Nephron (organoid): Measurements from ENCODE around the gene ZNF511.

ENCODE experiments used
- H3K27ac Mint-ChIP-seq, 3 experiments: 2 replicates each; pipeline ENCODE4 v1.8.0; 2020; ENCODE audit warnings: mixed read lengths in 3 of 3, mild to moderate bottlenecking in 2 of 3, moderate library complexity in 1 of 3
- H3K27me3 Mint-ChIP-seq: 2 replicates; pipeline ENCODE4 v1.8.0; 2021; ENCODE audit warnings: low read depth, mild to moderate bottlenecking, moderate library complexity, mixed read lengths
- H3K36me3 Mint-ChIP-seq: 2 replicates; pipeline ENCODE4 v1.8.0; 2020; ENCODE audit warnings: low read depth, mixed read lengths
- H3K4me1 Mint-ChIP-seq: 2 replicates; pipeline ENCODE4 v1.8.0; 2020; ENCODE audit warnings: mixed read lengths
- H3K4me3 Mint-ChIP-seq, 3 experiments: 2 replicates each; pipeline ENCODE4 v1.8.0; 2020; ENCODE audit warnings: mild to moderate bottlenecking in 3 of 3, mixed read lengths in 3 of 3, moderate library complexity in 2 of 3
- H3K9me3 Mint-ChIP-seq: 2 replicates; pipeline ENCODE4 v1.8.0; 2020; ENCODE audit warnings: mixed read lengths
- TF ChIP-seq, protein P1 (sequence below), 3 experiments: fragments of 200-600 bp; sonication (generic); IDR thresholded peaks; one replicate each; pipeline ENCODE4 v1.5.0; 2021; ENCODE audit warnings: antibody characterized with exemption in 3 of 3; ENCODE audit not compliant: unreplicated experiment in 3 of 3

Gene ZNF511

DNA sequence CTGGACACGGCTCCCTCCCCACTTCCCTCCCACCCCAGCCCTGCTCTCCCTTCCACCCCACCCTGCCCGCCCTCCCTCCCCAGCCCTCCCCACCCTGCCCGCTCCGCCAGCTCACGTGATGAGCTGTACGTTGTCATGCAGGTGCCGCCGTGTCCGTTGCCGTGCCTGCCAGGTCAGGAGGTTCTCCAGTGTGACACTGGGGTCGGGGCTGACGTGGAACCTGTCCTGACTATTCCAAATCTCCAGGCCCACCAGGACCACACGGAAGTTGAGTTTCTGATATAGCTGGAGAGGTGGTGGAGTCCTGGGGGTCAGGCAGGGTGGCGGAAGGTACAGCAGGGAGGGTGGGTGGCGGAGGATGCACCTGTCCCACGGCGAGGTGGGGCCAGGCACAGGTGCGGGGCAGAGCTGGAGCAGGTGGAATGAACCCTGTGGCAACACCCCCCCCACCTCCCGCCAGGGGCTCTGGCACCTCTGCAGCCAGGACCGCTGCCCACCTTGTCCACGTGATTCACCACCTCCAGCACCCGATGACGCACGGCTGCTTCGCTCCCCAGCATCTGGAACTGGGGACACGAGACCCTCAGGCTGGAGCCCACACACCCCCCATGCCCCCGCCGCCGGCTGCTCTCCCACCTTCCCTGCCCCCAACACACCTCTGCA, 36.3 kb upstream of the ZNF511 start:
- Mint-ChIP-seq H3K4me3 (no peak overlapping the region), H3K4me1 (no peaks in the 10 kb centered on the region), H3K9me3 (no peaks in the 10 kb centered on the region), H3K36me3 (no peaks in the 10 kb centered on the region), H3K27me3 (peaks cover 9% of the 10 kb centered on the region), H3K27ac (no peak overlapping the region)
- TF ChIP-seq, protein P1, sequence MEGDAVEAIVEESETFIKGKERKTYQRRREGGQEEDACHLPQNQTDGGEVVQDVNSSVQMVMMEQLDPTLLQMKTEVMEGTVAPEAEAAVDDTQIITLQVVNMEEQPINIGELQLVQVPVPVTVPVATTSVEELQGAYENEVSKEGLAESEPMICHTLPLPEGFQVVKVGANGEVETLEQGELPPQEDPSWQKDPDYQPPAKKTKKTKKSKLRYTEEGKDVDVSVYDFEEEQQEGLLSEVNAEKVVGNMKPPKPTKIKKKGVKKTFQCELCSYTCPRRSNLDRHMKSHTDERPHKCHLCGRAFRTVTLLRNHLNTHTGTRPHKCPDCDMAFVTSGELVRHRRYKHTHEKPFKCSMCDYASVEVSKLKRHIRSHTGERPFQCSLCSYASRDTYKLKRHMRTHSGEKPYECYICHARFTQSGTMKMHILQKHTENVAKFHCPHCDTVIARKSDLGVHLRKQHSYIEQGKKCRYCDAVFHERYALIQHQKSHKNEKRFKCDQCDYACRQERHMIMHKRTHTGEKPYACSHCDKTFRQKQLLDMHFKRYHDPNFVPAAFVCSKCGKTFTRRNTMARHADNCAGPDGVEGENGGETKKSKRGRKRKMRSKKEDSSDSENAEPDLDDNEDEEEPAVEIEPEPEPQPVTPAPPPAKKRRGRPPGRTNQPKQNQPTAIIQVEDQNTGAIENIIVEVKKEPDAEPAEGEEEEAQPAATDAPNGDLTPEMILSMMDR (IDR thresholded peaks at IDR 0.05; ENCODE audit: unreplicated experiment in 3 of 3), result no peak

DNA sequence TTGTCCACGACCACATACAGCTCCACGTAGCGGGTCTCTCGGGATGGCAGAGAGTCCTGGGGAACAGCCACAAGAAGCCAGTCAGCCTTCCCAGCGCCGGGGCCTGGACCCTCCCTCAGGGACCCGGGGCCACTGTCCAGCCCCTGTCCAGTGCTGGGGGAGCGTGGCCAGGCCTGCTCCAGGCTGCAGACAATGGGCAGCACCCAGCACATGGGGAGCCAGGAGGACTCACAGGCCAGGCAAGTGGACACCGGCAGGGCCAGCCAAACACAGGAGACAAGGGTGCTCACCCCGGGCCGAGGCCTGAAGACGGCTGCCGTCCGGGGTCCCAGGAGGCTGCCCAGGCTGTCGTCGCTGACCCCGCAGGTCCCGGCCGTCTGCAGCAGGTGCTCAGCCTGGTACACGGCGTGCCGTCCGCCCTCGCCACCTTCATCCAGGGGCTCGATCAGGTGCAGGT, 35.7 kb upstream of the ZNF511 start:
- Mint-ChIP-seq H3K27ac (no peak overlapping the region), H3K27me3 (peaks cover 15% of the 10 kb centered on the region), H3K4me1 (no peaks in the 10 kb centered on the region), H3K4me3 (no peak overlapping the region), H3K9me3 (no peaks in the 10 kb centered on the region), H3K36me3 (no peaks in the 10 kb centered on the region)
- TF ChIP-seq, protein P1 (IDR thresholded peaks at IDR 0.05; ENCODE audit: unreplicated experiment in 3 of 3), result no peak

DNA sequence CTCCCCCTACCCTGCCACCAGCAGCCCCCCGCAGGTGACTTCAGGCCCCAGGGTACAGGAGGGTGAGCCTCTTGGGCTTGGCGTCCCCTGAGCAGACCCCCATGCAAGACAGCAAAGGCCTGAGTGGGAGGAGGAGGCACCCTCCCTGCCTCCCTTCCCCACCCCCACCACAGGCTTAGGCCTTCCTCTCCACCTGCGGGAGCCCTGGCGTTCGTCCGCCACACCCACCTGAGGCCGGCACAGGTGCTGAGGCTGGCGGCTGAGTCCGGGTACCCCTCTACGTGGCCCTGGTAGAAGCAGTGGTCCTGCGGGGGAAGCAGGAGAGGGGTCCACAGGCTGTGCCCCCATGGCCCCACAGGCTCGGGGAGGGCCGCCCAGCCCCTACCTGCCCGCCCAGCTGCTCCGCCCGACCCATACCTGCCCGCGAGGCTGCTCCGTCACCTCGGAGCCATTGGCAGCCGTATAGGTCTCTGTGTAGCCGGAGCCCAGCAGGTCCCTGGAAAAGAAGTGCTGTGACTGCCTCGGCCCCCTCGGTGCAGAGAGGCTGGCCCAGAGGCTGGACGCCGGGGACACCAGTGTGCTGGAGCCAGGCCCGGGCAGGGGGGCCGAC, 35.1 kb upstream of the ZNF511 start:
- Mint-ChIP-seq H3K27me3 (peaks cover 15% of the 10 kb centered on the region), H3K4me1 (no peaks in the 10 kb centered on the region), H3K27ac (no peak overlapping the region), H3K4me3 (no peak overlapping the region), H3K9me3 (no peaks in the 10 kb centered on the region), H3K36me3 (no peaks in the 10 kb centered on the region)
- TF ChIP-seq, protein P1 (IDR thresholded peaks at IDR 0.05; ENCODE audit: unreplicated experiment in 3 of 3), result no peak

DNA sequence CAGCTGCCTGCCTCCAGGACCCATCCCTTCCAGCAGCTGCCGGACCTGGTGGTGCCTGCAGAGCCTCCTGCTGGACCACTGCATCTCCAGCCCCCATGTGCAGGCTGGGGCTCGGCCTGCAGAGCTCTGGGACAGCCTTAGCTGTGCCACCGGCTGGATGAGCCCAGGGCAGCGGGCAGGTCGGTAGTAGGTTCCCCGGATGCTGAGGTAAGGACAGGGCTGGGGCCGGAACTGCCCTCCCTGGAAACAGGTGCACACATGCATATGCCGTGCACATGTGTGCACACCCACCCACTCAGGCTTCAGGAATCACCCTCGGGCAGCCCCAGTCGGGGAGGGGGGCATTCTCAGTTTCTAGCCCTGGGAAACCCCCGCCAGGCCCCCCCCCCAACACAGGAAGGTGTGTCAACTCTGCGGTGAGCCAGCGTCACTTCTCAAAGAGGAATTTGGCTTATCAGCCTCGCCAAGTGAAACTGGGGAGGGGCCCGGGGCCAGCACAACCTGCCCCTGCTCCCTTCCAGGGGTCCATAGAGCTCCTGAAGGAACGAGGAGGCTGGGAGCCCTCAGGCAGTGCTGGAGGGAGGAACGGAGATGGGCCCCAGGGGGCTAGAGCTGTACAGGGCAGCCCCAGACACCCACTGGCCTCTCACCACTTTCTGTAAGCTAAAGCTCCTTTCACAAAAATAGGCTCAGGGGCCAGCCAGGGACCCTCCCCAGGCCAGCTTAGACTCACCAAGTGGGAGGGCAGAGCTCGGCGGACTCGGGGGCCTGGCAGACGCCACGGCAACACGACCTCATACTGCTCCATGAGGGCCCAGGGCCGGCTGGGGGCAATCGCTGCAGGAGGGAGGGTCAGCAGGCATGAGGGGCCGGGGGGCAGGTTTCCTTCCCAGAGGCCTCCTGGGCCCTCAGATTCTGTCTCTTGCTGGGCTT, 33.7 kb upstream of the ZNF511 start:
- Mint-ChIP-seq H3K9me3 (no peaks in the 10 kb centered on the region), H3K4me1 (no peaks in the 10 kb centered on the region), H3K36me3 (no peaks in the 10 kb centered on the region), H3K4me3 (no peak overlapping the region), H3K27ac (no peak overlapping the region), H3K27me3 (peaks cover 15% of the 10 kb centered on the region)
- TF ChIP-seq, protein P1 (IDR thresholded peaks at IDR 0.05; ENCODE audit: unreplicated experiment in 3 of 3), result no peak

DNA sequence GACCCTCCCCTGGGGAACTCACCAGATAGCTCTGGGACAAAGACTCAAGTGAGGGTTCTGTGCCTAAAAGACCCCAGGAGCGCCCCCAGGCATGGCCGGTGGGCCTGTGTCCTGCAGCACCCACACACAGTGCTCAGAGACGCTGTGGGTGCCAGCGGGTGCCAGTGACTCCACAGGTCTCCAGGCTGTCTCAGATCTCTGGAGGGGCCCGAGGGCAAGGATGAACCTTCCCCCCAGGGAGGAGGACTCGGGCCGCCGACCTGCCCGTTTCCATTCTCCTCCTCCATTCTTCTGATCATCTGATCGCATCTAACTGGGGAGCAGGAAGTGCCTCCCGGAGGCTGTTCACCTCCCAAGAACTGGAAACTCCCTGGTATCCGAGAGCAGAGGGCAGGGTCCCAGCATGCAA, 33.0 kb upstream of the ZNF511 start:
- Mint-ChIP-seq H3K4me1 (no peaks in the 10 kb centered on the region), H3K36me3 (no peaks in the 10 kb centered on the region), H3K9me3 (no peaks in the 10 kb centered on the region), H3K27ac (no peak overlapping the region), H3K4me3 (no peak overlapping the region), H3K27me3 (peaks cover 15% of the 10 kb centered on the region)
- TF ChIP-seq, protein P1 (IDR thresholded peaks at IDR 0.05; ENCODE audit: unreplicated experiment in 3 of 3), result no peak
